Lung microvascular endothelial cell (primary cell): ENCODE measurements around the gene FNDC8. TPM values are rescaled to one million over a fixed set of nuclear protein-coding genes. Genes with fewer than 3 reads are reported as not detected.
"Not testable (repeated sequence)": the region's sequence is repeated elsewhere in the genome, so short reads cannot be mapped to it uniquely, and the experiment has no call there.

Experiments used
- DNase-seq, 2 donors: peaks; one replicate each; pipeline versions ENCODE4 v3.0.0 to v3.0.0-alpha.2; 2010; ENCODE audit warnings: low read depth in 2 of 2
- total RNA-seq: library from RNA; depleted of rRNA; stranded (reverse); fragments of >200 nt; gene quantifications from 2 replicates; pipeline ENCODE4 v1.2.1, GENCODE V29; 2014

Gene FNDC8
- not detected in 2 replicates for total RNA-seq

GRCh38 chr17:35121315-35121714 lies at the start of gene FNDC8:
Gene FNDC8, plus strand, starts transcription at chr17:35121615. Its CDS starts 79 bp downstream, at chr17:35121694.
- DNase-seq = no peak

- DNase-seq = no peak
These were observed 48.1 kb upstream of the FNDC8 start for GRCh38 chr17:35073183-35073790.

- no peak for DNase-seq
These were observed 47.3 kb upstream of the FNDC8 start for GRCh38 chr17:35073991-35074627.

- peak in 1 of 2 donors; percentile 50 for DNase-seq
These were observed 46.4 kb upstream of the FNDC8 start for GRCh38 chr17:35074711-35075707.

GRCh38 chr17:35076874-35077273 lies 44.5 kb upstream of the FNDC8 start:
- DNase-seq = no peak

- peak in 1 of 2 donors; percentile 93 for DNase-seq
These were observed 41.6 kb upstream of the FNDC8 start for GRCh38 chr17:35079547-35080423.

- peak in 1 of 2 donors; percentile 22 for DNase-seq
These were observed 40.9 kb upstream of the FNDC8 start for GRCh38 chr17:35080536-35080935.

- no peak for DNase-seq
These were observed 39.8 kb upstream of the FNDC8 start for GRCh38 chr17:35081638-35082037.

GRCh38 chr17:35082073-35082657 lies 39.2 kb upstream of the FNDC8 start:
- DNase-seq = peak; percentile 38 to 75

- DNase-seq = no peak
These were observed 38.3 kb upstream of the FNDC8 start for GRCh38 chr17:35083071-35083470.

GRCh38 chr17:35084987-35085386 lies 36.4 kb upstream of the FNDC8 start:
- peak in 1 of 2 donors; percentile 54 for DNase-seq

GRCh38 chr17:35086164-35086563 lies 35.3 kb upstream of the FNDC8 start:
- no peak for DNase-seq

GRCh38 chr17:35086931-35087573 lies 34.4 kb upstream of the FNDC8 start:
- DNase-seq = no peak

GRCh38 chr17:35087731-35088355 lies 33.6 kb upstream of the FNDC8 start:
- peak in 1 of 2 donors; percentile 19 for DNase-seq

- peak; percentile 41 to 67 for DNase-seq
These were observed 33.0 kb upstream of the FNDC8 start for GRCh38 chr17:35088356-35088880.

- DNase-seq = peak; percentile 82 to 88
These were observed 32.4 kb upstream of the FNDC8 start for GRCh38 chr17:35088881-35089585.

GRCh38 chr17:35089586-35090296 lies 31.7 kb upstream of the FNDC8 start:
- DNase-seq = peak; percentile 56 to 73

- DNase-seq = not testable (repeated sequence)
These were observed 30.7 kb upstream of the FNDC8 start for GRCh38 chr17:35090707-35091106.
